ENCODE results near the gene DLG4. TPM values are rescaled to one million over a fixed set of nuclear protein-coding genes. Genes with fewer than 3 reads are reported as not detected.

Gene DLG4
- total RNA-seq, 2 donors from 2014 or later = 9.8 to 16.1 TPM

GRCh38 chr17:7146115-7146514 lies 73.5 kb downstream of the DLG4 start:
- Mint-ChIP-seq H3K27ac (no peak overlapping the region), H3K4me1 (peaks cover 5% of the 10 kb centered on the region), H3K36me3 (ENCODE audit: low read depth) (no peaks in the 10 kb centered on the region), H3K4me3 (no peak overlapping the region), H3K27me3 (peaks cover 11% of the 10 kb centered on the region)
- ATAC-seq (no peak), DNase-seq (no peak)
- H3K9me3 ChIP-seq (ENCODE audit: control insufficient read depth, low read length, poor library complexity, severe bottlenecking) = no peaks in the 10 kb centered on the region

- peaks cover 11% of the 10 kb centered on the region for H3K27me3 Mint-ChIP-seq
- DNase-seq (no peak), ATAC-seq (no peak)
- no peaks in the 10 kb centered on the region for H3K9me3 ChIP-seq (ENCODE audit: control insufficient read depth, low read length, poor library complexity, severe bottlenecking)
- no peak overlapping the region for H3K27ac Mint-ChIP-seq
- H3K4me3 Mint-ChIP-seq = no peak overlapping the region
- peaks cover 5% of the 10 kb centered on the region for H3K4me1 Mint-ChIP-seq
- H3K36me3 Mint-ChIP-seq (ENCODE audit: low read depth) = no peaks in the 10 kb centered on the region
Measured at GRCh38 chr17:7144213-7144612, 75.4 kb downstream of the DLG4 start.

- Mint-ChIP-seq H3K36me3 (ENCODE audit: low read depth) (no peaks in the 10 kb centered on the region), H3K4me3 (no peak overlapping the region), H3K4me1 (no peaks in the 10 kb centered on the region), H3K27me3 (peaks cover 11% of the 10 kb centered on the region), H3K27ac (peak overlapping the region; percentile 47)
- no peaks in the 10 kb centered on the region for H3K9me3 ChIP-seq (ENCODE audit: control insufficient read depth, low read length, poor library complexity, severe bottlenecking)
- ATAC-seq = no peak
- no peak for DNase-seq
Measured at GRCh38 chr17:7141824-7142223, 77.8 kb downstream of the DLG4 start.

GRCh38 chr17:7139400-7139799 lies 80.2 kb downstream of the DLG4 start:
- Mint-ChIP-seq H3K4me3 (no peak overlapping the region), H3K36me3 (ENCODE audit: low read depth) (no peaks in the 10 kb centered on the region), H3K27ac (no peak overlapping the region), H3K27me3 (peaks cover 11% of the 10 kb centered on the region), H3K4me1 (peaks cover 3% of the 10 kb centered on the region)
- ATAC-seq (peak; percentile 39), DNase-seq (no peak)
- H3K9me3 ChIP-seq (ENCODE audit: control insufficient read depth, low read length, poor library complexity, severe bottlenecking) = no peaks in the 10 kb centered on the region

GRCh38 chr17:7138800-7139381 lies 80.7 kb downstream of the DLG4 start:
- Mint-ChIP-seq H3K27ac (no peak overlapping the region), H3K4me1 (peaks cover 3% of the 10 kb centered on the region), H3K4me3 (no peak overlapping the region), H3K36me3 (ENCODE audit: low read depth) (no peaks in the 10 kb centered on the region), H3K27me3 (peaks cover 11% of the 10 kb centered on the region)
- DNase-seq (no peak), ATAC-seq (no peak)
- no peaks in the 10 kb centered on the region for H3K9me3 ChIP-seq (ENCODE audit: control insufficient read depth, low read length, poor library complexity, severe bottlenecking)

GRCh38 chr17:7137171-7137943 lies 82.3 kb downstream of the DLG4 start:
- Mint-ChIP-seq H3K27me3 (peaks cover 11% of the 10 kb centered on the region), H3K4me1 (peaks cover 10% of the 10 kb centered on the region), H3K27ac (no peak overlapping the region), H3K4me3 (no peak overlapping the region), H3K36me3 (ENCODE audit: low read depth) (no peaks in the 10 kb centered on the region)
- ATAC-seq = no peak
- no peaks in the 10 kb centered on the region for H3K9me3 ChIP-seq (ENCODE audit: control insufficient read depth, low read length, poor library complexity, severe bottlenecking)
- no peak for DNase-seq

Other genes starting within 250 kb of the DLG4 start
- gene ALOX12, start 223.8 kb downstream of the DLG4 start, total RNA-seq = 10 to 100 TPM in 1 of 2 donors, 1 to 10 TPM in 1; 1.2 to 32.0 TPM
- 100 to 1,000 TPM; 141 to 150 TPM for gene RNASEK, start 207.2 kb downstream of the DLG4 start, total RNA-seq
- gene BCL6B, start 196.8 kb downstream of the DLG4 start, total RNA-seq = under 1 TPM in 1 of 2 donors, not detected in 1; 0.17 TPM
- 1 to 10 TPM; 3.3 to 4.6 TPM for gene SLC16A13, start 183.8 kb downstream of the DLG4 start, total RNA-seq
- gene SLC16A11, start 175.7 kb downstream of the DLG4 start, total RNA-seq = under 1 TPM in 1 of 2 donors, not detected in 1; 0.40 TPM
- 1 to 10 TPM in 1 of 2 donors, under 1 TPM in 1; 0.40 to 7.1 TPM for gene CLEC10A, start 139.6 kb downstream of the DLG4 start, total RNA-seq
- under 1 TPM; 0.67 to 0.78 TPM for gene ASGR2, start 105.0 kb downstream of the DLG4 start, total RNA-seq
- under 1 TPM; 0.42 to 0.92 TPM for gene ASGR1, start 40.5 kb downstream of the DLG4 start, total RNA-seq
- 100 to 1,000 TPM; 268 to 279 TPM for gene ACADVL, start 102 bp upstream of the DLG4 start, total RNA-seq
- 10 to 100 TPM; 37.0 to 46.9 TPM for gene DVL2, start 14.7 kb upstream of the DLG4 start, total RNA-seq
- 10 to 100 TPM; 19.2 to 23.2 TPM for gene PHF23, start 19.6 kb upstream of the DLG4 start, total RNA-seq
- gene GABARAP, start 22.6 kb upstream of the DLG4 start, total RNA-seq = 100 to 1,000 TPM; 212 to 247 TPM
- gene CTDNEP1, start 31.9 kb upstream of the DLG4 start, total RNA-seq = 100 to 1,000 TPM; 112 to 115 TPM
- 10 to 100 TPM; 43.0 to 51.0 TPM for gene ELP5, start 32.4 kb upstream of the DLG4 start, total RNA-seq
- gene CLDN7, start 42.6 kb upstream of the DLG4 start, total RNA-seq = 1 to 10 TPM in 1 of 2 donors, under 1 TPM in 1; 0.78 to 1.2 TPM
- gene SLC2A4, start 61.9 kb upstream of the DLG4 start, total RNA-seq = not detected
- not detected for gene YBX2, start 74.8 kb upstream of the DLG4 start, total RNA-seq
- gene EIF5A, start 87.8 kb upstream of the DLG4 start, total RNA-seq = 100 to 1,000 TPM; 496 to 601 TPM
- gene GPS2, start 95.5 kb upstream of the DLG4 start, total RNA-seq = 100 to 1,000 TPM in 1 of 2 donors, 10 to 100 TPM in 1; 96.5 to 104 TPM
- 10 to 100 TPM; 29.9 to 43.8 TPM for gene NEURL4, start 109.5 kb upstream of the DLG4 start, total RNA-seq
- gene ACAP1, start 116.7 kb upstream of the DLG4 start, total RNA-seq = 100 to 1,000 TPM; 641 to 702 TPM
- 1 to 10 TPM; 1.6 to 2.7 TPM for gene KCTD11, start 132.3 kb upstream of the DLG4 start, total RNA-seq
- not detected for gene TMEM95, start 135.3 kb upstream of the DLG4 start, total RNA-seq
- 1 to 10 TPM; 4.8 to 5.9 TPM for gene TNK1, start 161.3 kb upstream of the DLG4 start, total RNA-seq
- 100 to 1,000 TPM; 120 to 126 TPM for gene PLSCR3, start 174.7 kb upstream of the DLG4 start, total RNA-seq
- gene TMEM256, start 184.3 kb upstream of the DLG4 start, total RNA-seq = 10 to 100 TPM; 27.3 to 31.7 TPM
- gene NLGN2, start 188.0 kb upstream of the DLG4 start, total RNA-seq = 1 to 10 TPM; 5.1 to 6.5 TPM
- not detected for gene SPEM1, start 200.5 kb upstream of the DLG4 start, total RNA-seq
- gene SPEM2, start 205.8 kb upstream of the DLG4 start, total RNA-seq = not detected
- gene SPEM3, start 209.0 kb upstream of the DLG4 start, total RNA-seq = not detected
- gene TMEM102, start 215.6 kb upstream of the DLG4 start, total RNA-seq = 10 to 100 TPM; 12.6 to 13.2 TPM
- gene FGF11, start 219.7 kb upstream of the DLG4 start, total RNA-seq = 1 to 10 TPM; 2.0 to 2.6 TPM
- 1 to 10 TPM; 7.0 to 7.2 TPM for gene CHRNB1, start 225.2 kb upstream of the DLG4 start, total RNA-seq

Data from T-helper 17 cell (primary cell).